H7 (cell line): Measurements from ENCODE around the gene MAPKAPK5. TPM values are rescaled to one million over a fixed set of nuclear protein-coding genes. Genes with fewer than 3 reads are reported as not detected.
A peak's percentile ranks its signal among the peaks of the same experiment; 100 is the strongest.
"Not testable (repeated sequence)": the region's sequence is repeated elsewhere in the genome, so short reads cannot be mapped to it uniquely, and the experiment has no call there.

Experiments
- DNase-seq: peaks from one replicate; pipeline ENCODE4 v3.0.0; 2012
- H3K27me3 ChIP-seq: 2 replicates; pipeline ENCODE4 v1.6.0; 2011; ENCODE audit warnings: mild to moderate bottlenecking, low read length; ENCODE audit not compliant: control insufficient read depth, insufficient read depth
- H3K36me3 ChIP-seq: replicated peaks from 2 replicates; pipeline ENCODE4 v1.5.1; 2011; ENCODE audit warnings: low read length; ENCODE audit not compliant: control insufficient read depth, insufficient read depth
- H3K4me3 ChIP-seq: 2 replicates; pipeline ENCODE4 v1.5.1; 2011; ENCODE audit warnings: low read depth, mild to moderate bottlenecking, control low read depth, low read length, moderate library complexity; ENCODE audit not compliant: insufficient read depth
- total RNA-seq: library from RNA; depleted of rRNA; stranded (reverse); fragments of >200 nt; shearing (Covaris generic); gene quantifications from 2 replicates; pipeline ENCODE4 v1.2.3, GENCODE V29; 2014; rRNA removed

Gene MAPKAPK5, protein sequence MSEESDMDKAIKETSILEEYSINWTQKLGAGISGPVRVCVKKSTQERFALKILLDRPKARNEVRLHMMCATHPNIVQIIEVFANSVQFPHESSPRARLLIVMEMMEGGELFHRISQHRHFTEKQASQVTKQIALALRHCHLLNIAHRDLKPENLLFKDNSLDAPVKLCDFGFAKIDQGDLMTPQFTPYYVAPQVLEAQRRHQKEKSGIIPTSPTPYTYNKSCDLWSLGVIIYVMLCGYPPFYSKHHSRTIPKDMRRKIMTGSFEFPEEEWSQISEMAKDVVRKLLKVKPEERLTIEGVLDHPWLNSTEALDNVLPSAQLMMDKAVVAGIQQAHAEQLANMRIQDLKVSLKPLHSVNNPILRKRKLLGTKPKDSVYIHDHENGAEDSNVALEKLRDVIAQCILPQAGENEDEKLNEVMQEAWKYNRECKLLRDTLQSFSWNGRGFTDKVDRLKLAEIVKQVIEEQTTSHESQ
- total RNA-seq = 102 and 130 TPM in 2 replicates

DNA sequence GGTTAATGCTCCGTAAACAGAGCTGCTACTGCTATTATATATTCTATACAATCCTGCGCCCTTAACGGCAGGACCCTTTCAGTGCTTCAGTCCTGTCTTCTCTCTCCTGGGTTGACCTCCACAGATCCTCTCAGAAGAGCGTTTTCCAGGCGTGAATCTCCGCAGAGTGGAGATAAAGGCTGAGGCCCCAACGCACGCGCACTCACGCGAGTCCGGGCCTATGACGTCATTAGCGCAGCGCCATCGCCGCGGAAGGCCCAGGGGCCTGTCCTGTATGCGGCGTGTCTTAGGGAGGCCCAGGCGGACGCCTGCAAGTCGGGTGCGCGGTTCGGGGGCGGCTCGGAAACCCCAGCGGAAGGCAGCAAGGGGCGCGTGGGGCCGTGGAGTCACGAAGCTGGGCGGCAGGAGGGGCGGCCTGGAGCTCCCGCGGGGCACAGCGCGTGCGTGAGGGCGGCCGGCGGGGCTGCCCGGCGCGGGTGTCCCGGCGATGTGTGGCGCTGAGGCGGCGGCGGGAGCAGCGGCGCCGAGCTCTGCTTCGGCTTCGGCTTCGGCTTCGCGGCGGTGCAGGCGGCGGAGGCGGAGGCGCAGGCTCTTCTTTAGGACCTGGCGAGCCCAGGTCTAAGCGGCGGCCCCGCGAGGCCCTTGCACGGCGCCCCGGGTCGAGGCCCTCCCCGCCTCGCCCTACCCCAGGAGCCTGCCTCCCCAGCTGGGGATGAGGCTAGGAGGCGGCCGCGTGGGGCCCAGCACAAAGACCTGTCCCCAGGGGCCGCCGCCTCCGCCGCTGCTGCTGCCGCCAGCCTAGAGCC lies at the start of gene MAPKAPK5:
Gene MAPKAPK5, plus strand, starts transcription at position 479 of the 806 bp plus-strand sequence. CDS start 506 bp downstream, outside the sequence.
- Histone ChIP-seq H3K4me3 (peak within 1 kb of the TSS; percentile 66), H3K27me3 (no peaks in the 10 kb centered on the region), H3K36me3 (peaks cover 7% of the 10 kb centered on the region)
- peak; percentile 98 for DNase-seq

DNA sequence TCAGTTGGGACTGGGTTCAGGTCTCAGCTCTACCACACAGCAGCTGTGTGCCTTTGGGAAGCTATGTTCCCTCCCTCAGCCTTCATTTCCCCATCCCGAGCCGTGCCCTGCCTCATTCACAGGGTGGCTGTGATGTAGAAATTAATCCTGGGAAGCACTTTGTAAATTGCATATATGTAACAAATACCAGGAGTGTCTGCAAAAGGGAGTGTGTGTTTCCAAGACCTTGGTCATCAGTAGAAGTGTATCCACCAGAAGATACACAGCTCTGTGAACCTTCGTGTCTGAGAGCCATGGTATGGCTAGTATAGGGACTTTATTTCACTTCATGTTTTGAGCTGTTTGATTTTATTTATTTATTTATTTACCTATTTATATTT lies 49.2 kb upstream of the MAPKAPK5 start:
- H3K27me3 ChIP-seq = no peaks in the 10 kb centered on the region
- H3K36me3 ChIP-seq = peaks cover 14% of the 10 kb centered on the region
- no peak overlapping the region for H3K4me3 ChIP-seq
- no peak for DNase-seq

DNA sequence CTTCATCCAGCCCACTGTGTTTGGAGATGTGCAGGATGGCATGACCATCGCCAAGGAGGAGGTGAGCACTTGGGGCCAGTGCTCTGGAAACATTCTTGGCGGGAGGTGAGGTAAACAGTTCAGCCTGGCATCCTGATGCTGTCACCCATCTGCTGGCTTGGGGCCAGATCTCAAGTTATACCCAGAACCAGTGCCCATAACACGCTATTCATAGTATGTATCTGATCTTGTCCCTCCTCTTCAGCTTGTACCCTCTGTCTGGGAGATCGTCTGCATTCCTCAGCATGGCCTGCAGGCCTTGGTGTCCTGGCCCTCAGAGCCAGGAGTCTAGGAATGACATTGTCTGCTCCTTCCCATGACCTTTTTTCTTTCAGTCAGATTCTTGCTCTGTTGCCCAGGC lies 43.8 kb upstream of the MAPKAPK5 start:
- Histone ChIP-seq H3K4me3 (no peak overlapping the region), H3K27me3 (no peaks in the 10 kb centered on the region), H3K36me3 (peaks cover 11% of the 10 kb centered on the region)
- no peak for DNase-seq

DNA sequence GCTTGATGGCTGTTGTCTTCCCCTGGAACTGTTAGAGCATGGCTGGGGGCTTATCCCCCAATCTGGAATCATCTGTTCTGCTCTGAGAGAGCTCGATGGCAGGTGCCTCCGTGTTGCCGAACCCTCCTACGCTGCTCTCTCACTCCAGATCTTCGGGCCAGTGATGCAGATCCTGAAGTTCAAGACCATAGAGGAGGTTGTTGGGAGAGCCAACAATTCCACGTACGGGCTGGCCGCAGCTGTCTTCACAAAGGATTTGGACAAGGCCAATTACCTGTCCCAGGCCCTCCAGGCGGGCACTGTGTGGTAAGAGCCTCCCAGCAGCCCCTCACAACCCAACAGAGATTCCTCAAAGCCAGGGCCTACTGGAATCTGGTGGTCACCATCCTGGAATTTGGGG lies 42.3 kb upstream of the MAPKAPK5 start:
- Histone ChIP-seq H3K27me3 (no peaks in the 10 kb centered on the region), H3K4me3 (no peak overlapping the region), H3K36me3 (peaks cover 14% of the 10 kb centered on the region)
- no peak for DNase-seq

DNA sequence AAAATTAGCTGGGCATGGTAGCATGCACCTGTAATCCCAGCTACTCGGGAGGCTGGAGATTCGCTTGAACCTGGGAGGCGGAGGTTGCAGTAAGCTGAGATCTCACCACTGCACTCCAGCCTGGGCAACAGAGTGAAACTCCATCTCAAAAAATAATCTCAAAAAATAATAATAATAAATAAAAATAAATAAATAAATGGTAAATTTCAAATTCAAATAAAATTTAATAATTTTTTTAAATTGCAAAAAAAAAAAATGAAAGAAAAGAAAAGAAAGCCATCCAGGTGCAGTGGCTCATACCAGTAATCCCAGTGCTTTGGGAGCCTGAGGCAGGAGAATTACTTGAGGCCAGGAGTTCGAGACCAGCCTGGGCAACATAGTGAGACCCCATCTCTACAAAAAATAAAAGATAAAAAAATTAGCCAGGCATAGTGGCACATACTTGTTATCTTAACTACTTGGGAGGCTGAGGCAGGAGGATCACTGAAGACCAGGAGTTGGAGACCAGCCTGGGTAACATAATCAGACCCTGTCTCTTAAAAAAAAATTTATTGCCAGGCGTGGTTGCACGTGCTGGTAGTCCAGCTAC lies 38.9 kb upstream of the MAPKAPK5 start:
- no peak for DNase-seq
- Histone ChIP-seq H3K36me3 (peaks cover 14% of the 10 kb centered on the region), H3K27me3 (no peaks in the 10 kb centered on the region), H3K4me3 (no peak overlapping the region)

DNA sequence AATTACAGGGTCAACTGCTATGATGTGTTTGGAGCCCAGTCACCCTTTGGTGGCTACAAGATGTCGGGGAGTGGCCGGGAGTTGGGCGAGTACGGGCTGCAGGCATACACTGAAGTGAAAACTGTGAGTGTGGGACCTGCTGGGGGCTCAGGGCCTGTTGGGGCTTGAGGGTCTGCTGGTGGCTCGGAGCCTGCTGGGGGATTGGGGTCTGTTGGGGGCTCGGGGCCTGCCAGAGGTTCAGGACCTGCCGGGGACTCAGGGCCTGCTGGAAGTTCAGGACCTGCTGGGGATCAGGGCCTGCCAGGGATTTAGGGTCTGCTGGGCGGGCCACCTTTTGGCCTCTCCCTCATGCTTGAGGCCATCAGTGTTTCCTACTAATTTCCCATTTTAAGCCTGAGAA lies 38.2 kb upstream of the MAPKAPK5 start:
- Histone ChIP-seq H3K27me3 (no peaks in the 10 kb centered on the region), H3K36me3 (peaks cover 13% of the 10 kb centered on the region), H3K4me3 (no peak overlapping the region)
- no peak for DNase-seq

DNA sequence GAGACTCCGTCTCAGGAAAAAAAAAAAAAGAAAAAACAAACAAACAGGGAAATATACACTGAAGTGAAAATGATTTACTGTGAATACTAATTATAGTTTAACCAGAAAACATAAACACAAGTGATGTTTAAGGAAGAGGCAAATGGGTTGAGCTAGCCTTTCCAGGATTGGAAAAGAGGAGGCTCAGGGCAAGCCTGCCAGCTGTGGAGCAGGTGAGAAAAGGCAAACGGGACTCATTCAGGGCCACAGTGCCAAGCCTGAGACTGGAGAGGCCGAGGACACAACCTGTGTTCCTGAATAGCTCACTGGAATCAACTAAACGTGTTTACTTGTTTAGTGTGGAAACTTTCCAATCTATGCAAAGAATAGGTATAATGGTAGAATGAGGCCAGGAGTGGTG lies 35.7 kb upstream of the MAPKAPK5 start:
- no peak for DNase-seq
- Histone ChIP-seq H3K4me3 (no peak overlapping the region), H3K36me3 (peaks cover 5% of the 10 kb centered on the region), H3K27me3 (no peaks in the 10 kb centered on the region)

DNA sequence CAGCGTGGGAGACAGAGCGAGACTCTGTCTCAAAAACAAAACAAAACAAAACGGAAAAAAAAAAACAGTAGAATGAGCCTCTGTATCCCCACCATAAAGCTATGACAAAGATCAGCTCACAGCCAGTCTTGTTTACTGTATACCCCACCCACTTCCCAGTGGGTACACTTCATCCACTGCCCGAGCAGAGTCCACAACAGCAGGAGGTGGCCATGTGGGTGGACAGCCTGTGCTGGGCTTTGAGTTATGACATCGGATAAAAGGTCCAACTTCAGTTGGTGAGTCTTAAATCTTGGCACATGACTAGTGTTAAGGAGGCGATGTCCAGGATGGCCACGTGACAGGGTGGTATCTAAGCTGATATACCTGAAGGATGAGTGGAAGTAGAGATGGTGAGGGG lies 34.8 kb upstream of the MAPKAPK5 start:
- Histone ChIP-seq H3K36me3 (peaks cover 5% of the 10 kb centered on the region), H3K4me3 (no peak overlapping the region), H3K27me3 (no peaks in the 10 kb centered on the region)
- no peak for DNase-seq

DNA sequence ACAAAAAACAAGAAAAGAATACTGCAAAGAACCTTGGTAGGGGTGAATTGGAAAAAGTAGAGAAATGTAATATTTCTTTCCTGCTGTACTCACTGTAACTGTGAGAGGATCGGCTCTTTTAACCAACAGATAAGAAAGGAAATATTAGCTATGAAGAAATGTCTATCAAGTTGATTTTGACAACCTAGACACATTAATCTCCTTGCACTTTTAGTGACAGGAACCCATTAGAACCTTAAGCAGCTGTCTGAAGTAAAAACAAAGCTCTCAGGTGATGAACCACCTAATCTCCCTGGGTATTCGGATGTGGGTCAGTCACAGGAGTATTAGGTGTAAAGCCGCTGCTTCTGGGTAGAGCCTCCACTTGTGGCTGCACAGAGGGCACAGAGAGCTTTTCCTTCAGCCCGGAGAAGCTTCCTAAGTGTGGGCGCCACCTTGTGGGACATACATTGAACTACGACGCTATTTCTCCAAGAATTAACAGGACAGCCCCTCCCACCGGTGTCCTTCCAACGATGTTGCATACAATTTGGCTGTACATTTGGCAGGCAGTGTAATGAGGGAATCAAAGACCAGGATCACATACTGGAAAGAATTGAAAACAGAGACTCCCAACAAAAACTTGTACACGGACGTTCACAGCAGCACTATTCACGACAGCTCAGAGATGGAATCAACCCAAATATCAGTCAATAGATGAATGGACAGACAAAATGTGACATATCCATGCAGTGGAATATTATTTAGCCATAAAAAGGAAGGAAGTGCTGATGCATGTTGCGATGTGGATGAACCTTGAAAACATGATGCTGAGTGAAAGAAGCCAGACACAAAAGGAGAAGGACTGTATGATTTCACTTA lies 28.9 kb upstream of the MAPKAPK5 start:
- Histone ChIP-seq H3K27me3 (no peaks in the 10 kb centered on the region), H3K36me3 (no peaks in the 10 kb centered on the region; the same call in 1 of the 2 replicates), H3K4me3 (no peak overlapping the region)
- peak; percentile 83 for DNase-seq

DNA sequence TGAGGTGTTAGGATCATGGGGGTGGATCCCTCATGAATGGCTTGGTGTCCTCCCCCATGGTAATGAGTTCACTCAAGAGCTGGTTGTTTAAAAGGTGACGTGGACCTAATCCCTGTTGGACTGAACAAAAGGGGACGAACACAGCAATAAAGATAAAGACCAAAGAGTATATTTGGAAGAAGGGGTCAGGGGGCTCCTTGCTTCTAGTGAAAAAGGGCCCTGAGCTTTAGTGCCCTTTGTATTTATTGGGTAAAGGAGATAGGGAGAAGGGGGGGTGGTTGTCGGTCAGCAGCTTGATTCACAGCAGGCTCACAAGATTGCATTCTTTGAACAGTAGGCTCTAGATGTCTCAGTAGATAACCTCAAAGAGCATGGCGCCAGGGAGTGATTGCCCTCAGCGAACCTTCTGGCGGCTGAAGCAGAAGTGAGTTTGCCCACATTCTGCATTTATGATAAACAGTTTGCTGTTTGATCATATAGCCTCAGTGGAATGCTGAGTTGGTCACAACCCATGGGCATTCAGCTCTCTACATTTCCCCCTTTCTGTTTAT lies 25.9 kb upstream of the MAPKAPK5 start:
- Histone ChIP-seq H3K27me3 (no peaks in the 10 kb centered on the region), H3K4me3 (no peak overlapping the region), H3K36me3 (no peaks in the 10 kb centered on the region)
- DNase-seq = no peak

DNA sequence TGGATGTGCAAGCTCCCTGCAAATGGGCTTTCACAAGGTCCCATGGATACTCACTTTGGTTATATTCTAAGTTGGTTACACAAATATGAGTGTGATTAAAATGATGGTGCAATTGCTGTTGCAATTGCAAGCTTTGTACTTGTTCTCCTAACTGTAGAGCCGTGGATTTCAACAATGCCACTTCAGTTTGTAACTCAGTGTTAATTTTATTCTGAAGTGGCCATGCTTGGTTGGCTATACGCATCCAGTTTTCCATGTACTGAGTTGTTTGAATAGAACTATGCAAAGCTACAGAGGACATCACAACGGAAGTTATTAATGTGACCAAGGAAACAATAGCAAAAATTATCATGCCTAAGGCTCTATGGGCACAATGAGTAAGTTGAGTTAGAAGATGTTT lies 25.1 kb upstream of the MAPKAPK5 start:
- not testable (repeated sequence) for H3K36me3 ChIP-seq, H3K4me3 ChIP-seq, DNase-seq, H3K27me3 ChIP-seq

DNA sequence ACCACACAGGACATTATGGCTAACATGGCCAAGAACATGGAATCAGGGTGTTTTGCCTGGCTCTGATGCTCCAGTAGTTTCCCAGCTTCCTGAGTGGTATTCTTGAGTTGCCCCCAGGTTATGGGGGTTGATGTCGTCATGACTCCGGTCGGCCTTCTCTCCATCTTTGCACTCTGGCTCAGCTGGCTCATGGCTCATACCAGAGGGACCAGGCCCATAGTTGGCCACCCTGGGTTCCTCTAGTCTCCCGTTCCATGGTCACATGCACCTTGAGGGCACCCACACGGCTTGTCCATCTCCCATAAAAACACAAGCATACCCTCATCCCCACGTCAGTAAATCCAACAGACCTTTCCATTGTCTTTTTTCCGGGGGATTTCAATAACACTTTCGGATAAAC lies 23.7 kb upstream of the MAPKAPK5 start:
- no peaks in the 10 kb centered on the region for H3K27me3 ChIP-seq
- DNase-seq = no peak
- H3K4me3 ChIP-seq = no peak overlapping the region
- H3K36me3 ChIP-seq = no peaks in the 10 kb centered on the region

DNA sequence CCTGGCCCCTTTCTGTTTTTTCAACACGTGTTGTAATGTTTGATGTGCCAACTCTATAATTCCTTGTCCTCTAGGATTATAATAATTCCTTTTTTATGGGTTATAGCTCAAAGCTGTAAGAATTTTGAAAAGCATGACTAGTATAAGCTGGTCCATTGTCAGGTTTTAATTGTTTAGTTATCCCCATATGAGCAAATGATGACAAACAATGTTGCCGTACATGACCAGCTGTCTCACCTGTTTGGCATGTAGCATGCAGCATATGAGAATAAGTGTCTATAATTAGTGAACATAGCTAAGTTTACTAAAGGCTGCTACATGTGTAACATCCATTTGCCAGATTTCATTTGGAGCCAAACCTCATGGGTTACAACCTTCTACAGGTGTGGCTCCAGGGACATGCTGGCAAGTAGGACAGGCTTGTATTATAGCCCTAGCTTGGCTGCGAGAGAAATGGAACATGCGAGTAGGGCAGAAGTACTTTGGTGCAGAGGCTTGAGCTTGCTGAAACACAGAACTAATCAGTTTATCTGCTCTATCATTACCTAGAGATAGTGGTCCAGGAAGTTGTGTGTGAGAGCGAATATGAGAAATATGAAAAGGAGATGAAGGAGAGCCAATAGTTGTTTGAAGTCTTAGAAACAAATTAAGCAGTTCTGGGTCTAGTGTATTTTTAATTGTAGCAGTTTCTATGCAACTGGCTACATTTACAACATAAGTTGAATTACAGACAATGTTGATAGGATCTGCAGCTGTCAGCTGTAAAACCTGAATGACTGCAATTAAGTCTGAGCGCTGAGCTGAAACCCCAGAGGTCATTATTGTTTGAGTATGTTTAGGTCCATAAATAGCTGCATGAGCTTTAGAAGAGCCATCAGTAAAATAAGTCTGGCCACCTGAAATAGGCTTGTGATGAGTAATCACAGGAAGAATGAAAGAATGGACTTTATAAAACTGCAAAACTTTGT lies 22.6 kb upstream of the MAPKAPK5 start:
- Histone ChIP-seq H3K4me3 (no peak overlapping the region), H3K36me3 (no peaks in the 10 kb centered on the region), H3K27me3 (no peaks in the 10 kb centered on the region)
- DNase-seq = no peak
